SK-N-SH (cell line): Measurements from ENCODE around the gene HDAC4.
A peak's percentile ranks its signal among the peaks of the same experiment; 100 is the strongest.

Source experiments
- CTCF ChIP-seq: fragments of 200-600 bp; sonication (generic); IDR thresholded peaks from 2 replicates; pipeline ENCODE4 v1.6.1; 2017; ENCODE audit warnings: antibody characterized with exemption, mild to moderate bottlenecking, moderate library complexity
- JUND ChIP-seq: IDR thresholded peaks from 2 replicates; pipeline ENCODE4 v1.4.0; 2012
- MAX ChIP-seq: IDR thresholded peaks from 2 replicates; pipeline ENCODE4 v1.4.0; 2012; ENCODE audit warnings: low read depth
- POLR2AphosphoS5 ChIP-seq: IDR thresholded peaks from 2 replicates; pipeline ENCODE4 v1.6.1; 2012; ENCODE audit warnings: low read depth, low read length
- RCOR1 ChIP-seq: fragments of 150-350 bp; IDR thresholded peaks from 2 replicates; pipeline ENCODE4 v1.6.1; 2017; ENCODE audit warnings: antibody characterized with exemption, low read length

- no peak for TF ChIP-seq CTCF
- TF ChIP-seq POLR2AphosphoS5 = no peak
- TF ChIP-seq RCOR1 = peak; percentile 72; the same call in 1 of the 2 replicates
- TF ChIP-seq JUND = no peak
- no peak for TF ChIP-seq MAX
Measured at GRCh38 chr2:239271882-239272281, 128.9 kb downstream of the HDAC4 start.
